Brain microvascular endothelial cell (primary cell): ENCODE data around the gene PTP4A2.

Source experiments
- DNase-seq: peaks from one replicate; pipeline ENCODE4 v3.0.0-alpha.2; 2020
- H3K27ac ChIP-seq: fragments of 250-450 bp; sonication (Bioruptor Pico); 2 replicates; pipeline ENCODE4 v1.5.1; 2020; ENCODE audit warnings: mild to moderate bottlenecking, moderate library complexity
- H3K27me3 ChIP-seq: fragments of 250-450 bp; sonication (Bioruptor Pico); replicated peaks from 2 replicates; pipeline ENCODE4 v1.5.1; 2020; ENCODE audit warnings: mild to moderate bottlenecking
- H3K36me3 ChIP-seq: fragments of 250-450 bp; sonication (Bioruptor Pico); replicated peaks from 2 replicates; pipeline ENCODE4 v1.5.1; 2020; ENCODE audit warnings: mild to moderate bottlenecking
- H3K4me3 ChIP-seq: 2 replicates; pipeline ENCODE4 v1.5.1; 2011; ENCODE audit warnings: low read depth, mild to moderate bottlenecking, control low read depth, low read length, moderate library complexity
- CTCF ChIP-seq: IDR thresholded peaks from 2 replicates; pipeline ENCODE4 v1.5.1; 2011; ENCODE audit warnings: low read depth, mild to moderate bottlenecking, moderate library complexity, low read length, control low read depth, inconsistent platforms; ENCODE audit errors: missing control alignments
- in situ Hi-C: cut with HindIII; loops from 2 replicates; pipeline ENCODE4 v1.10.0; 2017; ENCODE audit warnings: low sequenced_read_pairs, low pct_ligation_motif_present

Gene PTP4A2

GRCh38 chr1:31920956-31921355 lies 17.2 kb downstream of the PTP4A2 start:
- H3K27ac ChIP-seq = no peak overlapping the region
- no peak overlapping the region for H3K4me3 ChIP-seq

GRCh38 chr1:31919591-31919990 lies 18.6 kb downstream of the PTP4A2 start:
- DNase-seq = no peak
- no peak overlapping the region for H3K4me3 ChIP-seq
- peaks cover 24% of the 10 kb centered on the region for H3K36me3 ChIP-seq
- H3K27me3 ChIP-seq = no peaks in the 10 kb centered on the region
- in situ Hi-C loops = no loop called here
- no peak for TF ChIP-seq CTCF
- H3K27ac ChIP-seq = no peak overlapping the region

More at GRCh38 chr1:31920956-31921355, 17.2 kb downstream of the PTP4A2 start:
- in situ Hi-C loops = no loop called here
- no peak for DNase-seq
- Histone ChIP-seq H3K36me3 (peaks cover 14% of the 10 kb centered on the region), H3K27me3 (no peaks in the 10 kb centered on the region)
- TF ChIP-seq CTCF = no peak

DNA sequence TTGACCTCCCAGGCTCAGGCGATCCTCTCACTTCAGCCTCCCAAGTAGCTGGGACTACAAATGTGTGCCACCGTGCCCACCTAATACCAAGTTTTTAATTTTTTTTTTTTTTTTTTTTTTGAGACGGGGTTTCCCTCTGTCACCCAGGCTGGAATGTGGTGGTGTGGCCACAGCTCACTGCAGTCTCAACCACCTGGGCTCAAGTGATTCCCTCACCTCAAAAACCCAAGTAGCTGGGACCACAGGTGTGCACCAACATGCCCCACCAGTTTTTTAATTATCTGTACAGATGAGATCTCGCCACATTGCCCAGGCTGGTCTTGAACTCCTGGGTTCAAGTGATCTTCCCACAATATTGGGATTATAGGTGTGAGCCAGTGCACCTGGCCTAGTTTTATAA lies 22.7 kb downstream of the PTP4A2 start:
- Histone ChIP-seq H3K4me3 (no peak overlapping the region), H3K36me3 (peaks cover 42% of the 10 kb centered on the region), H3K27ac (no peak overlapping the region), H3K27me3 (no peaks in the 10 kb centered on the region)
- in situ Hi-C loops = no loop called here
- no peak for DNase-seq
- no peak for TF ChIP-seq CTCF

- TF ChIP-seq CTCF = no peak
- Histone ChIP-seq H3K27me3 (no peaks in the 10 kb centered on the region), H3K27ac (no peak overlapping the region), H3K4me3 (no peak overlapping the region), H3K36me3 (peaks cover 56% of the 10 kb centered on the region)
- DNase-seq = no peak
- in situ Hi-C loops = no loop called here
Observed at GRCh38 chr1:31913968-31914367, 24.2 kb downstream of the PTP4A2 start.

DNA sequence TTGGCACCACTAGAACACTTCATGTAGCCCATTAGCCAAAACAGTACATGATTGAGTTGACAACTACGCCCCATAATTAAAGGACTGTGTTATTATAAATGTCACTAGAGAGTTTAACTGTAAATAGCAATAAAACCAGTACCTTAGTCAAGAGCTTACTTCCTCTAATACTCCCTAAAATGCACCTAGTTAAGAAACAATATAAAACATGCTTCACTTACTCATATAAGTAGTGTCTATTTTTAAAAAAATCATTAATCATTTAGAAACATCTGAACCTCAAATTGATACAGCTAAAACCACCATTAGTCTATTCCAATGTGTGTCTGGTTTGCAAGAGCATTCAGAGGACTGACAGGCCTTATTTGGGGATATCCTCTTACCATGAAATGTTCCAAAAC lies 25.3 kb downstream of the PTP4A2 start:
- Histone ChIP-seq H3K4me3 (no peak overlapping the region), H3K27me3 (no peaks in the 10 kb centered on the region), H3K27ac (no peak overlapping the region), H3K36me3 (peaks cover 53% of the 10 kb centered on the region)
- no peak for DNase-seq
- in situ Hi-C loops = no loop called here
- no peak for TF ChIP-seq CTCF

DNA sequence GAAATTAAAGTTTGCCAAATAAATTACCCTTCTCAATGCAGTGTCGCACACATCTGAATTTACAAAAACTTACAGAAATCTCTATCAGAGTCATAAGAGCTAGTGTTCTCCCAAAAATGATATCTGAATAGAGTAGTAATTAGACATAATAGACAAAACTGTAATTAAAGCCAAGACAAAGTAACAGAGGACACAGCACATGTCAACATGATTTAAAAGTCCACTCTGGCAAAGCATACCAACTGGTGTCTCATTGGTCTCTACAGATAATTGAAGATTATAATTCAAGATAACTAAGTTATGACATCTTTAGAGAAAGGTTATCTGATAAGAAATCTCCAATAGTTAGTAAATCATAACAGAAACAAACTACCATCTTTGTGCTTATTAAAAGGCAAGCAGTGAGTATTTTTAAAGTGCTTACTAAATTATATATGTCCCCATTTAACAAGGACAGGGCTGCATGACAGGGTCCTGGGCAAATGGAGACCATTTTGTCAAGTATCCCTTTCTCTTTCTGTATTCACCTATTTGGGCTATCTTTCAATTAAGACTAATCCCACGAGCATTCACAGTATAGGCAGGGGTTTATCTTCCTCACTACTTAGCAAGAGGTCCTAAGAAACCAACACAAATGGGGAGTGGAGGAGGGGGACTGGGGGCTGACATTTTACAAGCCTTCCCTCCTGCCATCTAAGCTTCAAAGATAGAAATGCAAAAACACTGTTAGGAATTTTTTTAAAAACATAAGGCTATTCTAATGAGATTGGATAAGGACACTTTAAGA lies 26.0 kb downstream of the PTP4A2 start:
- H3K27me3 ChIP-seq = no peaks in the 10 kb centered on the region
- no peak for TF ChIP-seq CTCF
- peaks cover 59% of the 10 kb centered on the region for H3K36me3 ChIP-seq
- H3K27ac ChIP-seq = no peak overlapping the region
- in situ Hi-C loops = no loop called here
- no peak overlapping the region for H3K4me3 ChIP-seq
- DNase-seq = no peak
